Stimulated activated CD4-positive, alpha-beta T cell treated with anti-CD3 and anti-CD28 coated beads, Interleukin-2, amount 100 ng/mL, for 24 hours (primary cell): ENCODE data around the gene CEND1.

Experiments used
- DNase-seq, 2 donors: peaks; one replicate each; pipeline ENCODE4 v3.0.0-alpha.2; 2020

Gene CEND1

GRCh38 chr11:794766-795633 is 5.1 kb upstream of the CEND1 start:
- no peak for DNase-seq

- DNase-seq = no peak
These were observed 4.3 kb upstream of the CEND1 start for GRCh38 chr11:794013-794765.

- no peak for DNase-seq
These were observed 3.7 kb upstream of the CEND1 start for GRCh38 chr11:793556-793955.

GRCh38 chr11:792873-793272 is 3.0 kb upstream of the CEND1 start:
- no peak for DNase-seq

GRCh38 chr11:792535-792821 is 2.6 kb upstream of the CEND1 start:
- no peak for DNase-seq

- no peak for DNase-seq
These were observed 2.0 kb upstream of the CEND1 start for GRCh38 chr11:791658-792534.

GRCh38 chr11:790721-791564 is 1.1 kb upstream of the CEND1 start:
- DNase-seq = no peak

- no peak for DNase-seq
These were observed 643 bp downstream of the CEND1 start for GRCh38 chr11:788953-789940.

- DNase-seq = no peak
These were observed 1.8 kb downstream of the CEND1 start for GRCh38 chr11:788009-788640.

GRCh38 chr11:787084-787675 is 2.7 kb downstream of the CEND1 start:
- DNase-seq = no peak

GRCh38 chr11:786235-787083 is 3.4 kb downstream of the CEND1 start:
- DNase-seq = no peak

- DNase-seq = peak in 1 of 2 donors; percentile 47
These were observed 6.3 kb downstream of the CEND1 start for GRCh38 chr11:783581-784015.

- no peak for DNase-seq
These were observed 7.4 kb downstream of the CEND1 start for GRCh38 chr11:782264-783174.

- DNase-seq = no peak
These were observed 9.8 kb downstream of the CEND1 start for GRCh38 chr11:779955-780532.

GRCh38 chr11:778976-779954 is 10.6 kb downstream of the CEND1 start:
- no peak for DNase-seq
